Vagina (tissue), 2 donors: Measurements from ENCODE around the gene COL1A2. TPM values are rescaled to one million over a fixed set of nuclear protein-coding genes. Genes with fewer than 3 reads are reported as not detected.

Experiments used
- DNase-seq, 2 donors: peaks; one replicate each; pipeline ENCODE4 v3.0.0-alpha.2; 2017; ENCODE audit errors: extremely low spot score in 2 of 2
- H3K27ac ChIP-seq: fragments of 200-600 bp; sonication (generic); one replicate; pipeline ENCODE4 v1.5.1; 2019
- H3K27me3 ChIP-seq: fragments of 200-600 bp; sonication (generic); one replicate; pipeline ENCODE4 v1.5.1; 2019
- H3K36me3 ChIP-seq, 2 donors: fragments of 200-600 bp; sonication (generic); one replicate each; pipeline ENCODE4 v1.5.1; 2017 to 2019
- H3K4me1 ChIP-seq: fragments of 200-600 bp; sonication (generic); one replicate; pipeline ENCODE4 v1.5.1; 2019
- H3K4me3 ChIP-seq, 2 donors: fragments of 200-600 bp; sonication (generic); 1 replicate in 1 of 2; 2 replicates in 1 of 2; pipeline ENCODE4 v1.5.1; 2016 to 2019
- H3K9me3 ChIP-seq: fragments of 200-600 bp; sonication (generic); one replicate; pipeline ENCODE4 v1.5.1; 2019
- POLR2A ChIP-seq, 2 donors: fragments of 450-650 bp; IDR thresholded peaks; one replicate each; pipeline ENCODE4 v1.6.1; 2017; ENCODE audit warnings: antibody characterized with exemption in 2 of 2, mild to moderate bottlenecking in 2 of 2, moderate library complexity in 2 of 2
- POLR2AphosphoS5 ChIP-seq, 2 donors: sonication (generic); formaldehyde crosslinking; IDR thresholded peaks; one replicate each; pipeline ENCODE4 v1.9.0; 2017; ENCODE audit warnings: antibody characterized with exemption in 2 of 2, mild to moderate bottlenecking in 2 of 2, low read depth in 1 of 2; ENCODE audit not compliant: insufficient read depth in 1 of 2
- intact Hi-C: fragments of 100-400 bp; cut with DNase I; formaldehyde crosslinking; loops from one replicate; pipeline ENCODE4 v1.15.1; 2023
- total RNA-seq: library from RNA; depleted of rRNA; stranded (reverse); fragments of >200 nt; gene quantifications from one replicate; pipeline ENCODE4 v1.2.3, GENCODE V29; 2016
- TF ChIP-seq, protein P1 (sequence below), 3 experiments: fragments of 450-650 bp in 2 of 3; fragments of 200-600 bp in 1 of 3; sonication (generic) in 1 of 3; IDR thresholded peaks; one replicate each; pipeline ENCODE4 v1.5.1; 2017 to 2019; ENCODE audit warnings: antibody characterized with exemption in 3 of 3, mild to moderate bottlenecking in 2 of 3, moderate library complexity in 2 of 3

The COL1A2 gene
- total RNA-seq, 1 donor from 2014 or later, result 199 TPM

DNA sequence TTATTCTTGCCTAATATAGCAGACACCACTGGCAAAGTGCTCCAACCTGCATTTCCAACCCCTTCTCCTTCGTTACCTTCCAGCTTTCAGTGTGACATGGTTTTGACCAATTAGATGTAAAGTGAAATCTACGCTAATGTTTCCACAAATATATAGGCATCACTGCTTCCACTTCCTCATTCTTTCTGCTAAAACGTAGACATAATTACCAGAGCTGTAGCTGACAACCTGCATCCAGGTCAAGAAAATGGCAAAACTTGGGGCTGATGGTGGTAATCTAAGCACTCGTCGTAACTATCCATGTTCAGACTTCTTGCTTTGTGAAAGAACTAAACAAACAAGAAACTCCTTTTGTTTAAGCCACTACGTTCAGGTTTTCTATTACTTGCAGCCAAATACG is 41.8 kb upstream of the COL1A2 start:
- no peaks in the 10 kb centered on the region for H3K36me3 ChIP-seq
- no peak overlapping the region for H3K4me3 ChIP-seq
- no peak overlapping the region for H3K27ac ChIP-seq
- DNase-seq, result no peak
- H3K4me1 ChIP-seq, result peaks cover under 1% of the 10 kb centered on the region
- intact Hi-C loops, result no loop called here
- TF ChIP-seq POLR2A (IDR thresholded peaks at IDR 0.05) (no peak), POLR2AphosphoS5 (IDR thresholded peaks at IDR 0.05; ENCODE audit: insufficient read depth in 1 of 2, low read depth in 1 of 2) (no peak)
- TF ChIP-seq, protein P1, sequence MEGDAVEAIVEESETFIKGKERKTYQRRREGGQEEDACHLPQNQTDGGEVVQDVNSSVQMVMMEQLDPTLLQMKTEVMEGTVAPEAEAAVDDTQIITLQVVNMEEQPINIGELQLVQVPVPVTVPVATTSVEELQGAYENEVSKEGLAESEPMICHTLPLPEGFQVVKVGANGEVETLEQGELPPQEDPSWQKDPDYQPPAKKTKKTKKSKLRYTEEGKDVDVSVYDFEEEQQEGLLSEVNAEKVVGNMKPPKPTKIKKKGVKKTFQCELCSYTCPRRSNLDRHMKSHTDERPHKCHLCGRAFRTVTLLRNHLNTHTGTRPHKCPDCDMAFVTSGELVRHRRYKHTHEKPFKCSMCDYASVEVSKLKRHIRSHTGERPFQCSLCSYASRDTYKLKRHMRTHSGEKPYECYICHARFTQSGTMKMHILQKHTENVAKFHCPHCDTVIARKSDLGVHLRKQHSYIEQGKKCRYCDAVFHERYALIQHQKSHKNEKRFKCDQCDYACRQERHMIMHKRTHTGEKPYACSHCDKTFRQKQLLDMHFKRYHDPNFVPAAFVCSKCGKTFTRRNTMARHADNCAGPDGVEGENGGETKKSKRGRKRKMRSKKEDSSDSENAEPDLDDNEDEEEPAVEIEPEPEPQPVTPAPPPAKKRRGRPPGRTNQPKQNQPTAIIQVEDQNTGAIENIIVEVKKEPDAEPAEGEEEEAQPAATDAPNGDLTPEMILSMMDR (IDR thresholded peaks at IDR 0.05), result no peak
- no peaks in the 10 kb centered on the region for H3K9me3 ChIP-seq
- H3K27me3 ChIP-seq, result no peaks in the 10 kb centered on the region

DNA sequence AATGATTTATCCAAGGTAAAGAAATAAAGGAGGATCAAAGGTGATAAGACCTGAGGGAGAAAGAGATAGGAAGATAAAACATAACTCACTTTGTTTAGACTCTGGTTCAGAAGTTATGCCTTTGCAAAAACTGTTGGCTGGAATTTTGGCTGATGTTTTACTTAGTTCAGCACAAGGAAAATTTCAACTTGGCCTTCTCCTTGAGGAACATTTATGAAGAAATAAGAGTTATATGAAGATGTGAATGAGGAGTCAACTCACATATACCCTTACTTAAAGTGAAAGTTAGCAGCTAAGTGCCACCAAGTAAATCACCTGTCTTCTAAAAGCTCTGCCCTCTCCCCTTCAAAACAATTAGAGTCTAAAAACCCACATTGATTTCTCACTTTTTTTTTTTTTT is 39.7 kb upstream of the COL1A2 start:
- DNase-seq, result no peak
- H3K36me3 ChIP-seq, result no peaks in the 10 kb centered on the region
- H3K27ac ChIP-seq, result peak overlapping the region; percentile 20
- H3K4me1 ChIP-seq, result no peaks in the 10 kb centered on the region
- no peaks in the 10 kb centered on the region for H3K27me3 ChIP-seq
- TF ChIP-seq, protein P1 (IDR thresholded peaks at IDR 0.05), result no peak
- no peak for TF ChIP-seq POLR2A (IDR thresholded peaks at IDR 0.05)
- no peak for TF ChIP-seq POLR2AphosphoS5 (IDR thresholded peaks at IDR 0.05; ENCODE audit: insufficient read depth in 1 of 2, low read depth in 1 of 2)
- no peaks in the 10 kb centered on the region for H3K9me3 ChIP-seq
- intact Hi-C loops, result no loop called here
- H3K4me3 ChIP-seq, result no peak overlapping the region

DNA sequence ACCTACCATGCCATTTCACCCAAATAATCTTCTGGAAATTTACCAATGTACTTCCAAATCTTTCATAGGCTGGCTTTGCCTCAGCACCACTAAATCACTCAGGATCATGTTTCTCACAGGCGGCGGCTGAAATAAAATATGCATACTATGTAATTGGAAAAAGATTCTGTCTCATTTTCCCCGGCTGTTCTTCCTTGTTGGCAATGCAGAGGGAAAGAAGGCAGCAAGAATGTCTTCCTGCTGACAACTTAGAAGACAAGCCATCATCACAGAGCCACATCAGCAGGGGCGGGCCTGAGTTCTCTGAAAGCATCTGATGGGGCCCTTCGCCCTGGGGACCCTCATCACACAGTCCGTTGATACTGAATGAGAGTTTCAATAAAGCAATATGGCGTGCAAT is 39.2 kb upstream of the COL1A2 start:
- no peaks in the 10 kb centered on the region for H3K4me1 ChIP-seq
- intact Hi-C loops, result no loop called here
- H3K4me3 ChIP-seq, result no peak overlapping the region
- peak overlapping the region; percentile 20 for H3K27ac ChIP-seq
- no peaks in the 10 kb centered on the region for H3K36me3 ChIP-seq
- TF ChIP-seq, protein P1 (IDR thresholded peaks at IDR 0.05), result no peak
- no peak for TF ChIP-seq POLR2AphosphoS5 (IDR thresholded peaks at IDR 0.05; ENCODE audit: insufficient read depth in 1 of 2, low read depth in 1 of 2)
- TF ChIP-seq POLR2A (IDR thresholded peaks at IDR 0.05), result no peak
- no peak for DNase-seq
- no peaks in the 10 kb centered on the region for H3K27me3 ChIP-seq
- H3K9me3 ChIP-seq, result no peaks in the 10 kb centered on the region

DNA sequence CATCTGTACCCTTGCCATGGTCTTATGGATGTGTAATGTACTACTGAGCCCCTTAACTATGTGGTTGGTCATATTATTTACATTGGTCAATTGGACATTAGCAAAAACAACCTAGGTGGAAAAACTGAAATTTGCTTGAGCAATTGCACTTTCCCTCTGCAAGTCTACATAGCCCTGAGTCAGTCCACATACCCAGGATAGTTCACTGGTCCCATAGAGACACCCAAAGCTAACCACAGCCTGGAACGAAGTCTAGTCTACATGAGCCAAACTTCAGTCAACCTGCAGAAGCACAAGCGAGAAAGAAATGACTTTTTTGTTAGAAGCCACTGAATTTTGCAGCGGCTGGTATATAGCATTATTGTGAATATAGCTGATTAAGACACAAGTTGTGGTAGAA is 37.6 kb upstream of the COL1A2 start:
- Histone ChIP-seq H3K27me3 (no peaks in the 10 kb centered on the region), H3K4me1 (no peaks in the 10 kb centered on the region), H3K9me3 (no peaks in the 10 kb centered on the region), H3K4me3 (no peak overlapping the region), H3K27ac (no peak overlapping the region), H3K36me3 (no peaks in the 10 kb centered on the region)
- intact Hi-C loops, result no loop called here
- TF ChIP-seq POLR2A (IDR thresholded peaks at IDR 0.05) (no peak), POLR2AphosphoS5 (IDR thresholded peaks at IDR 0.05; ENCODE audit: insufficient read depth in 1 of 2, low read depth in 1 of 2) (no peak)
- TF ChIP-seq, protein P1 (IDR thresholded peaks at IDR 0.05), result no peak
- DNase-seq, result no peak

DNA sequence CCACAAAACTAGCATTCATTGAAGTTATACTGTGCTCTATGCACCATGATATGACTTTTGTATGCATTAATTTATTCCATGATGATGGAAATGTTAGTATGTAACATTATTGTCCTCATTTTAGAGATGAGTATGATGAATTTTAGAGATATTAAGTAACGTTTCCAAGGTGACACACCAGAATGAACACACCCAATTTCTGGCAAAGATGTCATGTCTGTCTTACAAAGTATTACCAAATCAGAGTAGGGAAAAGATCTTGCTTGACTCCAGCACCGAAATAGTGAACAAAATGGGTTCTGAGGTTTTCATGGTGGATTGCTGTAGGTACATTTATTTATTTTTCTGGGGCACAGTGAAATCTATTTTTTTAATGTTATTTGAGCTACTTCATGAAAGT is 33.8 kb upstream of the COL1A2 start:
- Histone ChIP-seq H3K27me3 (no peaks in the 10 kb centered on the region), H3K4me1 (no peaks in the 10 kb centered on the region), H3K4me3 (no peak overlapping the region), H3K36me3 (no peaks in the 10 kb centered on the region), H3K9me3 (no peaks in the 10 kb centered on the region), H3K27ac (no peak overlapping the region)
- TF ChIP-seq POLR2A (IDR thresholded peaks at IDR 0.05) (no peak), POLR2AphosphoS5 (IDR thresholded peaks at IDR 0.05; ENCODE audit: insufficient read depth in 1 of 2, low read depth in 1 of 2) (no peak)
- TF ChIP-seq, protein P1 (IDR thresholded peaks at IDR 0.05), result no peak
- intact Hi-C loops, result no loop called here
- DNase-seq, result no peak
